Measurements from ENCODE around the gene CWH43.
"Not testable (repeated sequence)": the region's sequence is repeated elsewhere in the genome, so short reads cannot be mapped to it uniquely, and the experiment has no call there.

- TF ChIP-seq CTCF (IDR thresholded peaks at IDR 0.05); EZH2 (IDR thresholded peaks at IDR 0.05; ENCODE audit: borderline replicate concordance, insufficient read depth, low read depth, low read length, poor library complexity, severe bottlenecking): not testable (repeated sequence)
Measured at GRCh38 chr4:49099831-49100444, 113.9 kb downstream of the CWH43 start.
